IMR-90 (cell line): ENCODE measurements around the gene PMM2. TPM values are rescaled to one million over a fixed set of nuclear protein-coding genes. Genes with fewer than 3 reads are reported as not detected.

Source experiments
- ATAC-seq: fragments of 200-7000 bp; cut with Tn5 transposase; 2 replicates; pipeline ENCODE4 v1.9.1; 2020; ENCODE audit warnings: low read depth, mild to moderate bottlenecking, moderate library complexity
- BruUV-seq: library from RNA; stranded (reverse); fragments of 400-500 nt; replicated peaks from 2 replicates; lab custom pipeline; 2021; lab: Mats Ljungman, UMichigan
- CTCF ChIA-PET: fragments of 300-600 bp; formaldehyde crosslinking; extraction: SDS; loops from one replicate; lab custom pipeline; 2021; ENCODE audit warnings: antibody characterized with exemption; lab: Yijun Ruan, JAX
- POLR2A ChIA-PET: fragments of 300-600 bp; sonication (Branson Sonifier 250); formaldehyde crosslinking; loops from one replicate; lab custom pipeline; 2022; ENCODE audit warnings: antibody characterized with exemption; ENCODE audit not compliant: unreplicated experiment; lab: Charles Lee
- DNase-seq: peaks from one replicate; pipeline ENCODE4 v3.0.0; 2013
- H2AFZ ChIP-seq: replicated peaks from 2 replicates; pipeline ENCODE3; 2013; ENCODE audit warnings: low read length, mild to moderate bottlenecking; ENCODE audit not compliant: poor library complexity
- H2AK5ac ChIP-seq: 2 replicates; pipeline ENCODE4 v1.6.1; 2013; ENCODE audit warnings: low read depth, low read length, inconsistent platforms
- H2AK9ac ChIP-seq: replicated peaks from 2 replicates; pipeline ENCODE3; 2013; ENCODE audit warnings: mild to moderate bottlenecking, low read depth, low read length, moderate library complexity; ENCODE audit not compliant: poor library complexity
- H2BK120ac ChIP-seq: 2 replicates; pipeline ENCODE4 v1.6.1; 2013; ENCODE audit warnings: low read depth, low read length, inconsistent platforms
- H2BK15ac ChIP-seq: 3 replicates; pipeline ENCODE4 v1.6.1; 2013; ENCODE audit warnings: low read depth, low read length, inconsistent platforms
- H2BK20ac ChIP-seq: 2 replicates; pipeline ENCODE4 v1.6.1; 2013; ENCODE audit warnings: low read depth, mild to moderate bottlenecking, inconsistent platforms, low read length, moderate library complexity
- H2BK5ac ChIP-seq: 2 replicates; pipeline ENCODE4 v1.6.1; 2013; ENCODE audit warnings: mild to moderate bottlenecking, low read depth, low read length, inconsistent platforms; ENCODE audit not compliant: poor library complexity, severe bottlenecking
- H3K14ac ChIP-seq: replicated peaks from 2 replicates; pipeline ENCODE4 v1.6.1; 2013; ENCODE audit warnings: low read depth, low read length, inconsistent platforms
- H3K18ac ChIP-seq: 2 replicates; pipeline ENCODE4 v1.6.1; 2013; ENCODE audit warnings: low read depth, low read length, control low read depth
- H3K23ac ChIP-seq: 2 replicates; pipeline ENCODE4 v1.6.1; 2013; ENCODE audit warnings: low read depth, low read length, inconsistent platforms
- H3K27ac ChIP-seq: 2 replicates; pipeline ENCODE4 v1.5.1; 2013; ENCODE audit warnings: mild to moderate bottlenecking, control low read depth, low read length; ENCODE audit not compliant: insufficient read depth
- H3K27me3 ChIP-seq: 2 replicates; pipeline ENCODE4 v1.6.1; 2013; ENCODE audit warnings: low read length; ENCODE audit not compliant: control insufficient read depth, insufficient read depth
- H3K36me3 ChIP-seq: 2 replicates; pipeline ENCODE4 v1.6.1; 2013; ENCODE audit warnings: low read length, mixed read lengths; ENCODE audit not compliant: control insufficient read depth, insufficient read depth
- H3K4ac ChIP-seq: 2 replicates; pipeline ENCODE4 v1.6.1; 2013; ENCODE audit warnings: low read depth, low read length, inconsistent platforms
- H3K4me1 ChIP-seq: 2 replicates; pipeline ENCODE4 v1.6.1; 2013; ENCODE audit warnings: low read length, mixed read lengths; ENCODE audit not compliant: control insufficient read depth, insufficient read depth
- H3K4me2 ChIP-seq: 2 replicates; pipeline ENCODE4 v1.6.1; 2013; ENCODE audit warnings: low read depth, mild to moderate bottlenecking, control low read depth, low read length, moderate library complexity
- H3K4me3 ChIP-seq: 2 replicates; pipeline ENCODE4 v1.5.1; 2013; ENCODE audit warnings: low read depth, mild to moderate bottlenecking, control low read depth, low read length, moderate library complexity; ENCODE audit not compliant: insufficient read depth
- H3K56ac ChIP-seq: 2 replicates; pipeline ENCODE4 v1.6.1; 2013; ENCODE audit warnings: low read length, inconsistent platforms; ENCODE audit not compliant: insufficient read depth; ENCODE audit errors: extremely low read depth
- H3K79me1 ChIP-seq, 2 experiments: 2 replicates each; pipeline ENCODE4 v1.6.1; 2013; ENCODE audit warnings: low read length in 2 of 2, inconsistent platforms in 1 of 2, low read depth in 1 of 2
- H3K9ac ChIP-seq: 2 replicates; pipeline ENCODE4 v1.6.1; 2013; ENCODE audit warnings: low read depth, low read length, control low read depth
- H3K9me1 ChIP-seq: 2 replicates; pipeline ENCODE4 v1.6.1; 2013; ENCODE audit warnings: low read length, inconsistent platforms; ENCODE audit not compliant: insufficient read depth
- H3K9me3 ChIP-seq: 2 replicates; pipeline ENCODE4 v1.6.1; 2013; ENCODE audit warnings: low read length; ENCODE audit not compliant: control insufficient read depth, insufficient read depth
- H4K20me1 ChIP-seq: 2 replicates; pipeline ENCODE4 v1.6.1; 2013; ENCODE audit warnings: low read length, inconsistent platforms; ENCODE audit not compliant: insufficient read depth
- H4K5ac ChIP-seq: 2 replicates; pipeline ENCODE4 v1.6.1; 2013; ENCODE audit warnings: mild to moderate bottlenecking, low read depth, low read length, control low read depth
- H4K8ac ChIP-seq, 2 experiments: 2 replicates each; pipeline ENCODE4 v1.6.1; 2013; ENCODE audit warnings: low read depth in 2 of 2, low read length in 2 of 2, control low read depth in 1 of 2, inconsistent platforms in 1 of 2
- H4K91ac ChIP-seq: 2 replicates; pipeline ENCODE4 v1.6.1; 2013; ENCODE audit warnings: low read depth, low read length, inconsistent platforms; ENCODE audit not compliant: insufficient read depth
- BHLHE40 ChIP-seq: fragments of 150-350 bp; IDR thresholded peaks from 2 replicates; pipeline ENCODE4 v1.6.1; 2016; ENCODE audit warnings: mild to moderate bottlenecking, low read depth, low read length
- CEBPB ChIP-seq: IDR thresholded peaks from 2 replicates; pipeline ENCODE4 v1.6.1; 2012; ENCODE audit warnings: low read depth, low read length, improper control_type of control experiment
- CHD1 ChIP-seq: IDR thresholded peaks from 2 replicates; pipeline ENCODE4 v1.6.1; 2012; ENCODE audit warnings: low read depth, low read length, improper control_type of control experiment
- CTCF ChIP-seq: conservative IDR thresholded peaks from 2 replicates; pipeline ENCODE4 v1.5.1; 2012; ENCODE audit warnings: mild to moderate bottlenecking, low read depth, low read length, improper control_type of control experiment
- ELK1 ChIP-seq: fragments of 150-350 bp; IDR thresholded peaks from 2 replicates; pipeline ENCODE4 v1.6.1; 2016; ENCODE audit warnings: low read depth, mild to moderate bottlenecking, low read length, moderate library complexity, borderline replicate concordance
- FOS ChIP-seq: fragments of 150-350 bp; IDR thresholded peaks from 2 replicates; pipeline ENCODE4 v1.6.1; 2016; ENCODE audit warnings: low read depth, low read length
- MAZ ChIP-seq: IDR thresholded peaks from 2 replicates; pipeline ENCODE4 v1.6.1; 2012; ENCODE audit warnings: low read depth, mild to moderate bottlenecking, low read length, improper control_type of control experiment, moderate library complexity, borderline replicate concordance
- MXI1 ChIP-seq: IDR thresholded peaks from 2 replicates; pipeline ENCODE4 v1.6.1; 2012; ENCODE audit warnings: low read depth, mild to moderate bottlenecking, low read length, moderate library complexity, borderline replicate concordance
- NFE2L2 ChIP-seq: fragments of 150-350 bp; IDR thresholded peaks from 2 replicates; pipeline ENCODE4 v1.6.1; 2016; ENCODE audit warnings: low read depth, mild to moderate bottlenecking, low read length
- POLR2A ChIP-seq: IDR thresholded peaks from 2 replicates; pipeline ENCODE4 v1.6.1; 2012; ENCODE audit warnings: mild to moderate bottlenecking, low read depth, low read length
- RAD21 ChIP-seq: IDR thresholded peaks from 2 replicates; pipeline ENCODE4 v1.6.1; 2012; ENCODE audit warnings: low read length, improper control_type of control experiment
- RFX5 ChIP-seq: IDR thresholded peaks from 2 replicates; pipeline ENCODE4 v1.8.0; 2012; ENCODE audit warnings: low read depth, mild to moderate bottlenecking, low read length, moderate library complexity
- SMC3 ChIP-seq: fragments of 150-350 bp; IDR thresholded peaks from 2 replicates; pipeline ENCODE4 v1.6.1; 2016; ENCODE audit warnings: low read depth, mild to moderate bottlenecking, antibody characterized with exemption, low read length, moderate library complexity
- USF2 ChIP-seq: fragments of 150-350 bp; IDR thresholded peaks from 2 replicates; pipeline ENCODE4 v1.6.1; 2017; ENCODE audit warnings: mild to moderate bottlenecking, antibody characterized with exemption, low read length, low read depth
- WGBS, 2 experiments: methylation state at CpG; one replicate each; pipeline versions ENCODE4 v1.1.5 to v1.1.7; 2013; ENCODE audit warnings: missing lambda C conversion rate in 2 of 2; ENCODE audit not compliant: insufficient read length in 1 of 2; ENCODE audit errors: extremely low coverage in 2 of 2; 5-methylcytosine and 5-hydroxymethylcytosine counted together
- dilution Hi-C: fragments of 300-500 bp; cut with HindIII; formaldehyde crosslinking; loops from one replicate; pipeline ENCODE4 v1.14.3; 2018; ENCODE audit warnings: low sequenced_read_pairs; ENCODE audit not compliant: unreplicated experiment
- in situ Hi-C: fragments of 300-500 bp; cut with MboI; formaldehyde crosslinking; loops from 3 replicates; pipeline ENCODE4 v1.14.3; 2019; ENCODE audit warnings: low sequenced_read_pairs, inconsistent platforms, mixed read lengths
- intact Hi-C: fragments of 100-400 bp; cut with micrococcal nuclease; formaldehyde crosslinking; loops from 2 replicates; pipeline ENCODE4 v1.10.0; 2022
- polyA plus RNA-seq, 3 experiments: library from polyadenylated mRNA; depleted of rRNA; stranded (reverse); fragments of >200 nt; gene quantifications; 2 replicates each; pipeline ENCODE4 v1.2.3, GENCODE V29; 2012; ENCODE audit warnings: low replicate concordance in 1 of 3
- total RNA-seq: library from RNA; depleted of rRNA; stranded (reverse); fragments of >200 nt; gene quantifications from 2 replicates; pipeline ENCODE4 v1.2.3, GENCODE V29; 2012

The PMM2 gene
- total and polyA plus RNA-seq, 2 of the 4 experiments (the other 2 are of a cell fraction): 25.8 to 38.9 TPM

GRCh38 chr16:8753416-8754054 is 44.1 kb upstream of the PMM2 start:
- Histone ChIP-seq H3K79me1 (no peaks in the 10 kb centered on the region), H2BK20ac (no peak overlapping the region), H3K18ac (no peak overlapping the region), H4K91ac (0 out of 2 replicates have a peak overlapping the region, but pooled peaks have one; percentile 21), H3K4me2 (no peak overlapping the region), H3K9me3 (no peaks in the 10 kb centered on the region), H3K14ac (no peak overlapping the region), H2BK5ac (no peak overlapping the region), H3K9me1 (peaks cover 12% of the 10 kb centered on the region; the same call in 1 of the 2 replicates), H3K4me1 (peaks cover 9% of the 10 kb centered on the region), H4K20me1 (no peaks in the 10 kb centered on the region), H2BK120ac (no peak overlapping the region), H2AFZ (no peak overlapping the region), H3K56ac (no peak overlapping the region), H3K23ac (no peak overlapping the region), H3K4ac (no peak overlapping the region), H2AK5ac (no peak overlapping the region; the same call in 1 of the 2 replicates), H3K27me3 (no peaks in the 10 kb centered on the region), H2AK9ac (no peak overlapping the region), H4K8ac (no peak overlapping the region), H3K4me3 (no peak overlapping the region), H3K27ac (no peak overlapping the region), H3K9ac (no peak overlapping the region), H2BK15ac (no peak overlapping the region; the same call in 2 of the 3 replicates), H4K5ac (no peak overlapping the region), H3K36me3 (no peaks in the 10 kb centered on the region)
- intact Hi-C loops (no loop called here), dilution Hi-C loops (no loop called here), in situ Hi-C loops (no loop called here)
- ATAC-seq (no peak), DNase-seq (no peak)
- CTCF ChIA-PET: no interaction called here
- BruUV-seq: no TSS peak
- TF ChIP-seq MAZ: no peak
- no peak for TF ChIP-seq BHLHE40
- TF ChIP-seq CTCF: no peak
- no peak for TF ChIP-seq FOS
- TF ChIP-seq POLR2A: no peak
- no peak for TF ChIP-seq CEBPB
- no peak for TF ChIP-seq ELK1
- no peak for TF ChIP-seq SMC3
- no peak for TF ChIP-seq CHD1
- no peak for TF ChIP-seq MXI1
- no peak for TF ChIP-seq USF2
- no peak for TF ChIP-seq RFX5
- TF ChIP-seq RAD21: no peak
- no peak for TF ChIP-seq NFE2L2
- POLR2A ChIA-PET: no interaction called here
- 92% methylated on average over 3 of the region's 9 CpGs; no CpG with 5 or more reads in 1 of the 2 experiments for WGBS, 2 experiments
